ENCODE results near the gene RXRB.

RXRB gene

GRCh38 chr6:33248932-33249731, 48.7 kb upstream of the RXRB start (continued):
- no peak for TF ChIP-seq ZBTB44 (tag by site-specific recombination; IDR thresholded peaks at IDR 0.05)
- peak; percentile 23; the same call in 1 of the 2 replicates for TF ChIP-seq INSM2 (tag by site-specific recombination; IDR thresholded peaks at IDR 0.05)
- peak; percentile 71; the same call in 1 of the 2 replicates for TF ChIP-seq TRIM28 (IDR thresholded peaks at IDR 0.05; ENCODE audit: borderline replicate concordance, low read length)
- no peak for TF ChIP-seq ELK4 (IDR thresholded peaks at IDR 0.05; ENCODE audit: borderline replicate concordance, low read depth, low read length)
- TF ChIP-seq ZNF239 (tag by site-specific recombination; IDR thresholded peaks at IDR 0.05) = no peak
- 0 out of 2 replicates have a peak, but pooled peaks have one; percentile 8 for TF ChIP-seq ZNF600 (tag by site-specific recombination; IDR thresholded peaks at IDR 0.05)
- no peak for TF ChIP-seq ZNF433 (tag by site-specific recombination; IDR thresholded peaks at IDR 0.05; ENCODE audit: low read depth)
- peak; percentile 19; the same call in 1 of the 2 replicates for TF ChIP-seq KLF9 (tag by site-specific recombination; IDR thresholded peaks at IDR 0.05; ENCODE audit: low read depth)
- peak; percentile 28; the same call in 1 of the 2 replicates for TF ChIP-seq PRDM4 (tag by site-specific recombination; IDR thresholded peaks at IDR 0.05)
- 0 out of 2 replicates have a peak, but pooled peaks have one; percentile 28 for TF ChIP-seq ZNF501 (tag by site-specific recombination; IDR thresholded peaks at IDR 0.05)
- TF ChIP-seq ZNF324 (tag by site-specific recombination; IDR thresholded peaks at IDR 0.05) = no peak; the same call in 1 of the 2 replicates
- no peak for TF ChIP-seq ZSCAN16 (tag by site-specific recombination; IDR thresholded peaks at IDR 0.05)
- TF ChIP-seq ZNF366 (tag by site-specific recombination; conservative IDR thresholded peaks at IDR 0.05) = peak; percentile 84
- no peak for TF ChIP-seq ZNF214 (tag by site-specific recombination; IDR thresholded peaks at IDR 0.05; ENCODE audit: borderline replicate concordance)
- TF ChIP-seq ZNF529 (tag by site-specific recombination; IDR thresholded peaks at IDR 0.05; ENCODE audit: insufficient replicate concordance) = no peak
- TF ChIP-seq PRDM1 (tag by site-specific recombination; IDR thresholded peaks at IDR 0.05) = no peak
- peak; percentile 28; the same call in 1 of the 2 replicates for TF ChIP-seq ZBTB8A (tag by site-specific recombination; IDR thresholded peaks at IDR 0.05)
- TF ChIP-seq ZNF174 (tag by site-specific recombination; IDR thresholded peaks at IDR 0.05) = no peak
- no peak for TF ChIP-seq ZNF2 (tag by site-specific recombination; IDR thresholded peaks at IDR 0.05)
- no peak for TF ChIP-seq MYNN (tag by site-specific recombination; IDR thresholded peaks at IDR 0.05; ENCODE audit: borderline replicate concordance)
- TF ChIP-seq ZSCAN18 (tag by site-specific recombination; IDR thresholded peaks at IDR 0.05) = no peak
- no peak for TF ChIP-seq ZNF776 (tag by site-specific recombination; IDR thresholded peaks at IDR 0.05; ENCODE audit: borderline replicate concordance)
- TF ChIP-seq IKZF3 (tag by site-specific recombination; IDR thresholded peaks at IDR 0.05) = peak; percentile 96
- peak; percentile 79 for TF ChIP-seq ZBTB6 (tag by site-specific recombination; IDR thresholded peaks at IDR 0.05)
- peak; percentile 10; the same call in 1 of the 2 replicates for TF ChIP-seq SP7 (tag by site-specific recombination; IDR thresholded peaks at IDR 0.05)
- TF ChIP-seq ZNF792 (tag by site-specific recombination; IDR thresholded peaks at IDR 0.05) = no peak
- no peak for TF ChIP-seq ZNF138 (tag by site-specific recombination; IDR thresholded peaks at IDR 0.05; ENCODE audit: borderline replicate concordance)
